ENCODE measurements around the gene AASS.

AASS gene

DNA sequence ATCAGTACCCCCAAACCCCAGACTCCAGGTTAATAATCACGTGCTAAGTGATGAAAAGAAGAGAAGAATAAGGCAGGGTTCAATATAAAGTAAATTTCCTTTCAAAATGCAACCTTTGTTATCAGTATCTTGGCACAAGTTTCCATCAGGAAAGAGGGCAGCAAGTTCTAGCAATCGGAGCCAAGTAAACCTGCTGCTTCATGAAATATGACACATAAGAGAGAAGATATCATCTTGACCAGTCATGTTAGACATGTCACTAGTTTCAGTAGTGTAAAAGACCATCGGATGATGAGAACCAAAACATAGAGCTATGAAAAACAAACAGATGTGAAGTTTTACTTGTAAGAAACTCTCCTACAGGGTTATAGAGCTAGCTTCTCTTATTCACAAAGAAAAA lies 44.0 kb downstream of the AASS start:
- H3K36me3 ChIP-seq (ENCODE audit: control insufficient read depth, insufficient read depth, low read length), result no peaks in the 10 kb centered on the region

DNA sequence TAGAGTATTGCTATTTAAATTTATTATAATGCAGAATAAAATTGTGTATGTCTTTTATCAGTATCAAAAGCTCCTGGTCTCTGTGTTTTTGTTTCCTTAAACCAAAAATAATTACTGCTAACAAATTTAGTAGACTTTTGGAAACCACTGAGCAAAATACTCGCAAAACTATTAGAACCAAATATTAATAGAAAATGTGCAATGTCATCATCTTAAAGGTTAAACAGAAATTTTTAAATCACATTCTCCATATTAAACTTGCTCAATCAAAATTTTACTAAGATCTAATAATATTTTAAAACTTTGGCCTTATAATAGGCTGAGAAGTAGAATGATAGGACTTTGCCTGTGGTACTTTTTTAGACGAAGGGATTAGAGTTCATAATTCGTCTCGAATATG lies 48.4 kb downstream of the AASS start:
- H3K4me3 ChIP-seq (ENCODE audit: low read depth, low read length), result no peak overlapping the region
- H3K27me3 ChIP-seq (ENCODE audit: control insufficient read depth, insufficient read depth, low read length), result no peaks in the 10 kb centered on the region
- no peak overlapping the region for H3K9ac ChIP-seq
- H2AFZ ChIP-seq, result no peak overlapping the region
- no peaks in the 10 kb centered on the region for H3K36me3 ChIP-seq (ENCODE audit: control insufficient read depth, insufficient read depth, low read length)
- H3K4me1 ChIP-seq, result no peaks in the 10 kb centered on the region
- no peak overlapping the region for H3K4me2 ChIP-seq (ENCODE audit: low read length)
- no peaks in the 10 kb centered on the region for H3K79me2 ChIP-seq
- H3K9me3 ChIP-seq (ENCODE audit: control insufficient read depth, low read length), result no peaks in the 10 kb centered on the region
- no peak overlapping the region for H3K27ac ChIP-seq
- TF ChIP-seq, protein P1, sequence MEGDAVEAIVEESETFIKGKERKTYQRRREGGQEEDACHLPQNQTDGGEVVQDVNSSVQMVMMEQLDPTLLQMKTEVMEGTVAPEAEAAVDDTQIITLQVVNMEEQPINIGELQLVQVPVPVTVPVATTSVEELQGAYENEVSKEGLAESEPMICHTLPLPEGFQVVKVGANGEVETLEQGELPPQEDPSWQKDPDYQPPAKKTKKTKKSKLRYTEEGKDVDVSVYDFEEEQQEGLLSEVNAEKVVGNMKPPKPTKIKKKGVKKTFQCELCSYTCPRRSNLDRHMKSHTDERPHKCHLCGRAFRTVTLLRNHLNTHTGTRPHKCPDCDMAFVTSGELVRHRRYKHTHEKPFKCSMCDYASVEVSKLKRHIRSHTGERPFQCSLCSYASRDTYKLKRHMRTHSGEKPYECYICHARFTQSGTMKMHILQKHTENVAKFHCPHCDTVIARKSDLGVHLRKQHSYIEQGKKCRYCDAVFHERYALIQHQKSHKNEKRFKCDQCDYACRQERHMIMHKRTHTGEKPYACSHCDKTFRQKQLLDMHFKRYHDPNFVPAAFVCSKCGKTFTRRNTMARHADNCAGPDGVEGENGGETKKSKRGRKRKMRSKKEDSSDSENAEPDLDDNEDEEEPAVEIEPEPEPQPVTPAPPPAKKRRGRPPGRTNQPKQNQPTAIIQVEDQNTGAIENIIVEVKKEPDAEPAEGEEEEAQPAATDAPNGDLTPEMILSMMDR (IDR thresholded peaks at IDR 0.05), result no peak

More for the DNA sequence above, 44.0 kb downstream of the AASS start:
- Histone ChIP-seq H3K9ac (no peak overlapping the region), H3K4me3 (ENCODE audit: low read depth, low read length) (no peak overlapping the region), H2AFZ (no peak overlapping the region), H3K27ac (no peak overlapping the region), H3K4me2 (ENCODE audit: low read length) (no peak overlapping the region), H3K4me1 (no peaks in the 10 kb centered on the region), H3K79me2 (no peaks in the 10 kb centered on the region), H3K9me3 (ENCODE audit: control insufficient read depth, low read length) (no peaks in the 10 kb centered on the region), H3K27me3 (ENCODE audit: control insufficient read depth, insufficient read depth, low read length) (no peaks in the 10 kb centered on the region)
- TF ChIP-seq, protein P1 (IDR thresholded peaks at IDR 0.05), result no peak

DNA sequence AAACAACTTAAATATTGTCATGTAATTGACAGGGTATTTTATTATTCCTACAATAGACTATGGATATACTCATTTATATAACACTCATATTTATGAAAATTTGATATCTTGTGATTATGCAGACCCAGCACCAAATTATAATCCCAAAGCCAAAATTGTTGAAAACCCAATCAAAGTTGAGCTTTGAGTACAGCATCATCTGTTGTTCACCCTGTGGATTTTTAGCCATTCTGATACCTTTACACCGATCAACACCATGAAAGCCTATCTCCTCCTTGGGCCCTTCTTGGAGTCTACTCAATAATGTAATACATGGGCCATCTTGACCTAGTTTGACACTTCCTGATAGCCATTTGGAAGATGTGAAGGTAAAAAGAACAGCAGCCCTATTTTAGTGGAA lies 49.5 kb downstream of the AASS start:
- no peaks in the 10 kb centered on the region for H3K4me1 ChIP-seq
- H3K27me3 ChIP-seq (ENCODE audit: control insufficient read depth, insufficient read depth, low read length), result no peaks in the 10 kb centered on the region
- H3K9ac ChIP-seq, result no peak overlapping the region
- no peaks in the 10 kb centered on the region for H3K36me3 ChIP-seq (ENCODE audit: control insufficient read depth, insufficient read depth, low read length)
- no peak overlapping the region for H3K4me3 ChIP-seq (ENCODE audit: low read depth, low read length)
- H2AFZ ChIP-seq, result no peak overlapping the region
- no peak overlapping the region for H3K4me2 ChIP-seq (ENCODE audit: low read length)
- TF ChIP-seq, protein P1 (IDR thresholded peaks at IDR 0.05), result no peak
- H3K27ac ChIP-seq, result no peak overlapping the region
- H3K9me3 ChIP-seq (ENCODE audit: control insufficient read depth, low read length), result no peaks in the 10 kb centered on the region
- no peaks in the 10 kb centered on the region for H3K79me2 ChIP-seq

DNA sequence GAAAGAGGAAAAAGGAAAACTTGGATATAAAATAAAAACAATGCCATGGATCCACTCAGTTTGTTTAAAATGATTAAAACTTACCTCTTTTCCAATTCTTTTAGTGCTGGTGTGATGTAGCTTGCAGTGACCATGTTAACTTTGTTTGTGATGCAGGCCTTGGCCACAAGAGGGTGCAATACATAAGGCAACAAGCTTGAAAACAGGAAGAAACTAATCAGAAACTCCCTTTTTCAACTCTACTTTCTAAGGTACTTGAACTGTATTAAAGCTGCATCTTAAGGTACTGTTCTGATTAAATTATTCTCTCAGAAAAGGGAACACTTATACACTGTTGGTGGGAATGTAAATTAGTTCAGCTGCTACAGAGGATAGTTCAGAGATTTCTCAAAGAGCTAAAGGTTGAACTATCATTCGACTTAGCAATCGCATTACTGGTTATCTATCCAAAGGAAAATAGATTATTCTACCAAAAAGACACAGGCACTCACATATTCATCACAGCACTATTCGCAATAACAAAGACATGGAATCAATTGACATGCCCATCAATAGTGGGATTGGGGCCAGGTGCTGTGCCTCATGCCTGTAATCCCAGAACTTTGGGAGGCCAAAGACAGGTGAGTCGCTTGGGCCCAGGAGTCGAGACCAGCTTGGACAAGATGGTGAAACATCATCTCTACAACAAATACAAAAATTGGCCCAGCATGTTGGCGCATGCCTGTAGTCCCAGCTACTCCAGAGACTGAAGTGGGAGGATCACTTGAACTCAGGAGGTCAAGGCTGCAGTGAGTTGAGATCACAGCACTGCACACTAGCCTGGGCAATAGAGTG lies 50.9 kb downstream of the AASS start:
- no peaks in the 10 kb centered on the region for H3K79me2 ChIP-seq
- no peak overlapping the region for H3K4me2 ChIP-seq (ENCODE audit: low read length)
- no peak overlapping the region for H3K27ac ChIP-seq
- no peaks in the 10 kb centered on the region for H3K27me3 ChIP-seq (ENCODE audit: control insufficient read depth, insufficient read depth, low read length)
- H3K9me3 ChIP-seq (ENCODE audit: control insufficient read depth, low read length), result no peaks in the 10 kb centered on the region
- H3K36me3 ChIP-seq (ENCODE audit: control insufficient read depth, insufficient read depth, low read length), result no peaks in the 10 kb centered on the region
- no peak overlapping the region for H3K9ac ChIP-seq
- H3K4me3 ChIP-seq (ENCODE audit: low read depth, low read length), result no peak overlapping the region
- TF ChIP-seq, protein P1 (IDR thresholded peaks at IDR 0.05), result peak; percentile 83
- no peaks in the 10 kb centered on the region for H3K4me1 ChIP-seq
- H2AFZ ChIP-seq, result no peak overlapping the region

DNA sequence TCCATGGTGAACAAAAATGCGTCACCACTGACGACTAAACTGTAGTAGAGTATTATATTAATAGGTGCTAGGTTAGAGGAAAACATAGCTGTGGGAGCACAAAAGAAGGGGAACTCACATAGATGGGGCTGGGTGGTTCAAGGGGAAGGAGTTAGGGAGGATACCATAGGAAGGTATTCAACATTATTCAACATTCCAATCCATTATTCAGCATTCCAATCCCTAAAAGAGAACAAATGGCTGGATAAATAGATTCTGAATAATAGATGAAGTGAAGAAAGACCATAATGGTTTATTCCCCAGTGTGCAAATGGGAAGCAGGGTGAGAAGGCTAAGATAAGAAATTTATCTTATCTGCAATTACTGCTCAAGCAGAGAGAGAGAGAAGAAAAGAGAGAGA lies 61.4 kb downstream of the AASS start:
- Histone ChIP-seq H3K4me2 (ENCODE audit: low read length) (no peak overlapping the region), H3K36me3 (ENCODE audit: control insufficient read depth, insufficient read depth, low read length) (no peaks in the 10 kb centered on the region), H3K4me3 (ENCODE audit: low read depth, low read length) (no peak overlapping the region)

More for the DNA sequence above, 61.4 kb downstream of the AASS start:
- Histone ChIP-seq H3K4me1 (no peaks in the 10 kb centered on the region), H3K27ac (no peak overlapping the region), H3K9ac (no peak overlapping the region), H3K9me3 (ENCODE audit: control insufficient read depth, low read length) (no peaks in the 10 kb centered on the region), H2AFZ (no peak overlapping the region), H3K79me2 (no peaks in the 10 kb centered on the region), H3K27me3 (ENCODE audit: control insufficient read depth, insufficient read depth, low read length) (no peaks in the 10 kb centered on the region)
- TF ChIP-seq, protein P1 (IDR thresholded peaks at IDR 0.05), result no peak

Measured in parathyroid adenoma (tissue), 2 donors.